GM12878 (cell line): ENCODE results near the gene CADPS.

ENCODE experiments used
- BRCA1 ChIP-seq: IDR thresholded peaks from 2 replicates; pipeline ENCODE4 v1.6.1; 2011; ENCODE audit warnings: low read depth, low read length, improper control_type of control experiment
- CREB1 ChIP-seq: IDR thresholded peaks from 2 replicates; pipeline ENCODE4 v1.6.1; 2012; ENCODE audit warnings: low read depth, mild to moderate bottlenecking, inconsistent platforms
- ETV6 ChIP-seq, 2 experiments: fragments of 450-650 bp in 1 of 2; IDR thresholded peaks in 1 of 2; conservative IDR thresholded peaks in 1 of 2; 2 replicates each; pipeline ENCODE4 v1.6.1; 2014; ENCODE audit warnings: antibody characterized with exemption in 1 of 2, borderline replicate concordance in 1 of 2, low read depth in 1 of 2, mild to moderate bottlenecking in 1 of 2, moderate library complexity in 1 of 2
- FOXK2 ChIP-seq: fragments of 450-650 bp; IDR thresholded peaks from 2 replicates; pipeline ENCODE4 v1.6.1; 2017; ENCODE audit warnings: mild to moderate bottlenecking, moderate library complexity
- HDAC6 ChIP-seq: fragments of 200-600 bp; sonication (generic); IDR thresholded peaks from one replicate; pipeline ENCODE4 v1.8.0; 2017; ENCODE audit warnings: antibody characterized with exemption; ENCODE audit not compliant: unreplicated experiment
- POLR2AphosphoS5 ChIP-seq: IDR thresholded peaks from 2 replicates; pipeline ENCODE4 v1.6.1; 2011; ENCODE audit warnings: mild to moderate bottlenecking, low read length, inconsistent platforms
- TF ChIP-seq, protein P1 (sequence below): IDR thresholded peaks from 2 replicates; pipeline ENCODE4 v1.6.1; 2011; ENCODE audit warnings: low read depth, mild to moderate bottlenecking, low read length, moderate library complexity, borderline replicate concordance; ENCODE audit errors: extremely low read depth

DNA sequence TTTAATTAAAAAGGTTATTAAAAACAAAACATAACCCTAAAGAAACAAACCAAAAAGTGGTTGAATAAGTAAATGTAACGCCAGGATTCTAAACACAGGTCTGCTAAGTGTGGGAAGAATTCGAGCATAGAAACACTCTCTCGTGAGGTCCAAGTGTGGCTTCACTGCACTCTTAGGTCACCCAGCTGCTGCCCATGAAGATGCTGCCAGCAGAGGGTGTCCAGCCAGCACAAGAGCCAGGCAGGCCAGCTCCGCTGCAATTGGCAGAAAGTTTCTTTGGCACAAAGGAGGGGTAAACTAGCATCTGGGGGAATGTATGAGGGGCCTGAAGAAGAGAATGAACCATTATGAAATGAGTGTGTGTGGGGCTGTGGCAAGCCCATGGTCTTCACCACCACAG is 286.1 kb downstream of the CADPS start:
- TF ChIP-seq FOXK2 (no peak), POLR2AphosphoS5 (no peak), HDAC6 (no peak), BRCA1 (no peak), ETV6 (conservative IDR thresholded peaks at IDR 0.05 in 1 of 2, IDR thresholded peaks at IDR 0.05 in 1 of 2; ENCODE audit: borderline replicate concordance in 1 of 2, low read depth in 1 of 2) (no peak), CREB1 (no peak)
- TF ChIP-seq, protein P1, sequence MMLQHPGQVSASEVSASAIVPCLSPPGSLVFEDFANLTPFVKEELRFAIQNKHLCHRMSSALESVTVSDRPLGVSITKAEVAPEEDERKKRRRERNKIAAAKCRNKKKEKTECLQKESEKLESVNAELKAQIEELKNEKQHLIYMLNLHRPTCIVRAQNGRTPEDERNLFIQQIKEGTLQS: no peak
